Activated CD8-positive, alpha-beta T cell treated with anti-CD3 and anti-CD28 coated beads, Interleukin-2, amount 10 ng/mL, durations not matched to agents 7 days and 5 days (primary cell): ENCODE results near the gene ADAP2. TPM values are rescaled to one million over a fixed set of nuclear protein-coding genes. Genes with fewer than 3 reads are reported as not detected.
A peak's percentile ranks its signal among the peaks of the same experiment; 100 is the strongest.
"Not testable (repeated sequence)": the region's sequence is repeated elsewhere in the genome, so short reads cannot be mapped to it uniquely, and the experiment has no call there.

Experiments
- ATAC-seq: fragments of 150-1000 bp; cut with Tn5 transposase; one replicate; pipeline ENCODE4 v1.10.0; 2021; ENCODE audit warnings: moderate library complexity
- CTCF ChIA-PET: fragments of 350-600 bp; sonication (Branson Sonifier 250); formaldehyde crosslinking; loops from one replicate; lab custom pipeline; 2021; ENCODE audit warnings: antibody characterized with exemption; lab: Charles Lee
- POLR2A ChIA-PET: fragments of 350-600 bp; sonication (Branson Sonifier 250); formaldehyde crosslinking; loops from one replicate; lab custom pipeline; 2021; ENCODE audit warnings: antibody characterized with exemption; lab: Charles Lee
- DNase-seq: peaks from one replicate; pipeline ENCODE4 v3.0.0-alpha.2; 2020
- H3K27ac Mint-ChIP-seq: one replicate; pipeline ENCODE4 v1.8.0; 2021; ENCODE audit warnings: mild to moderate bottlenecking, mixed read lengths
- H3K27me3 Mint-ChIP-seq: one replicate; pipeline ENCODE4 v1.8.0; 2021; ENCODE audit warnings: low read depth, mixed read lengths
- H3K36me3 Mint-ChIP-seq: one replicate; pipeline ENCODE4 v1.8.0; 2021; ENCODE audit warnings: low read depth, mixed read lengths
- H3K4me1 Mint-ChIP-seq: one replicate; pipeline ENCODE4 v1.8.0; 2021; ENCODE audit warnings: low read depth, mixed read lengths
- H3K4me3 Mint-ChIP-seq: one replicate; pipeline ENCODE4 v1.8.0; 2021; ENCODE audit warnings: mild to moderate bottlenecking, mixed read lengths
- H3K9me3 Mint-ChIP-seq: one replicate; pipeline ENCODE4 v1.8.0; 2022; ENCODE audit warnings: mixed read lengths; ENCODE audit not compliant: insufficient read depth
- total RNA-seq, 2 experiments: library from RNA; stranded (reverse); gene quantifications; one replicate each; pipeline ENCODE4 v1.2.3, GENCODE V29; 2021

ADAP2 gene, protein sequence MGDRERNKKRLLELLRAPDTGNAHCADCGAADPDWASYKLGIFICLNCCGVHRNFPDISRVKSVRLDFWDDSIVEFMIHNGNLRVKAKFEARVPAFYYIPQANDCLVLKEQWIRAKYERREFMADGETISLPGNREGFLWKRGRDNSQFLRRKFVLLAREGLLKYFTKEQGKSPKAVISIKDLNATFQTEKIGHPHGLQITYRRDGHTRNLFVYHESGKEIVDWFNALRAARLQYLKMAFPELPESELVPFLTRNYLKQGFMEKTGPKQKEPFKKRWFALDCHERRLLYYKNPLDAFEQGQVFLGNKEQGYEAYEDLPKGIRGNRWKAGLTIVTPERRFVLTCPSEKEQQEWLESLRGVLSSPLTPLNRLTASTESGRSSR
- 1 to 10 TPM in 1 of 2 experiments, under 1 TPM in 1; 0.39 to 1.1 TPM for total RNA-seq

- ATAC-seq: peak; percentile 58
- H3K4me1 Mint-ChIP-seq: peaks cover 14% of the 10 kb centered on the region
- peaks cover 44% of the 10 kb centered on the region for H3K27me3 Mint-ChIP-seq
- H3K36me3 Mint-ChIP-seq: no peaks in the 10 kb centered on the region
- ChIA-PET CTCF (no interaction called here), POLR2A (no interaction called here)
- H3K27ac Mint-ChIP-seq: no peak within 1 kb of the TSS
- H3K9me3 Mint-ChIP-seq: no peaks in the 10 kb centered on the region
- DNase-seq: no peak
- H3K4me3 Mint-ChIP-seq: peak within 1 kb of the TSS; percentile 48
These were observed at the start of gene ADAP2 for GRCh38 chr17:30921544-30922196. Gene ADAP2, plus strand, starts transcription at chr17:30921945. Its CDS starts 70 bp downstream, at chr17:30922015.

DNA sequence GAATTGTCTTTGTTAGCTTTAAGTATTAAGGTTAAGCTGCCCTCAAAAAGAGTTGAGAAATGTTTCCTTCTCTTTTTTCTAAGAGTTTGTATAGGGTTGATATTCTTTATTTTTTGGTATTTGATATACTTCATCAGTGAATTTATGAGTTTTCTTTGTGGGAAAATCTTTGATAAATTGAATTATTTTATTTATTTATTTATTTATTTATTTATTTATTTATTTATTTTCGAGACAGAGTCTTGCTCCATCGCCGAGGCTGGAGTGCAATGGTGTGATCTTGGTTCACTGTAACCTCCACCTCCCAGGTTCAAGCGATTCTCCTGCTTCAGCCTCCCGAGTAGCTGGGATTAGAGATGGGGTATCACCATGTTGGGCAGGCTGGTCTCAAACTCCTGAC is 35.6 kb upstream of the ADAP2 start:
- Mint-ChIP-seq H3K4me1 (no peaks in the 10 kb centered on the region), H3K9me3 (no peaks in the 10 kb centered on the region), H3K27me3 (no peaks in the 10 kb centered on the region), H3K4me3 (no peak overlapping the region), H3K27ac (no peak overlapping the region), H3K36me3 (peaks cover 21% of the 10 kb centered on the region)
- ATAC-seq (no peak), DNase-seq (no peak)
- ChIA-PET CTCF (no interaction called here), POLR2A (interaction anchor here (0.6 to 1.2 kb wide), 2 partner anchors 47 to 100 kb away, joined by 3 read pairs; no protein-coding TSS in a partner anchor)

DNA sequence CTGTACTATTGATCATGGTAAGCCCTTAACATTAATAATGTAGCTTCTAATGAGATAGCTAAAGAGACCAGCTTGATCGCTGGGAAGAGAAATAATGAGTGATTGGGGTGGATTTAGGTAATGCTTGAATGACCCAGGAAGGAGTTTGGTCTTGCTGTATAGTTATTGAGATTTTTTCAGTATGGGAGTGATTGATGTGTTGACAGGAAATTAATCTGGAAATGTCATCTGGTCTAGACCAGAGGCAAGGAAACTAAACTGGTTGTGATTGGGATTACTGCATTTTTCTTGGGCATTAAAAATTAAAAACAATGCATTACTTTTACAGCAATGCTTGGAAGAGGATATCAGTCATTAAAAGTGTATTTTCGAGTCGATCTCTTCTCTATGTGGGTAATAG is 27.5 kb upstream of the ADAP2 start:
- POLR2A ChIA-PET: no interaction called here
- Mint-ChIP-seq H3K27me3 (no peaks in the 10 kb centered on the region), H3K4me1 (no peaks in the 10 kb centered on the region), H3K9me3 (no peaks in the 10 kb centered on the region), H3K36me3 (peaks cover 34% of the 10 kb centered on the region), H3K27ac (peak overlapping the region; percentile 5), H3K4me3 (no peak overlapping the region)
- CTCF ChIA-PET: no interaction called here
- DNase-seq (no peak), ATAC-seq (no peak)

DNA sequence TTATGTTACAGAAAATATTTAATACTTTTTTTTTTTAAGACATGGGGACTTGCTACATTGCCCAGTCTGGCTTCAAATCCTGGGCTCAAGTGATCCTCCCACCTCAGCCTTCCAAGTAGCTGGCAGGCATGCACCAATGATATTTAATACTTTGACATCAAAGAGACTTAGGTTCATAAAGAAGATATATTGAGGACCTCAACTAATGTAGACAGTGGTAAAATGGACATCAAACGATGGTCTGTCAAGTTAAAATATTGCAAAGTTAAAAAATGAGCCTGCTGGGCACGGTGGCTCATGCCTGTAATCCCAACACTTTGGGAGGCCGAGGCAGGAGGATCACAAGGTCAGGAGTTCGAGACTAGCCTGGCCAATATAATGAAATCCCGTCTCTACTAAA is 24.4 kb upstream of the ADAP2 start:
- Mint-ChIP-seq H3K27ac (no peak overlapping the region), H3K4me1 (peaks cover 4% of the 10 kb centered on the region), H3K36me3 (peaks cover 40% of the 10 kb centered on the region), H3K9me3 (no peaks in the 10 kb centered on the region), H3K4me3 (no peak overlapping the region), H3K27me3 (no peaks in the 10 kb centered on the region)
- DNase-seq: no peak
- POLR2A ChIA-PET: no interaction called here
- CTCF ChIA-PET: interaction anchor here (1.2 kb wide), 1 partner anchor 9 kb away, joined by 3 read pairs; no protein-coding TSS in a partner anchor
- ATAC-seq: no peak

DNA sequence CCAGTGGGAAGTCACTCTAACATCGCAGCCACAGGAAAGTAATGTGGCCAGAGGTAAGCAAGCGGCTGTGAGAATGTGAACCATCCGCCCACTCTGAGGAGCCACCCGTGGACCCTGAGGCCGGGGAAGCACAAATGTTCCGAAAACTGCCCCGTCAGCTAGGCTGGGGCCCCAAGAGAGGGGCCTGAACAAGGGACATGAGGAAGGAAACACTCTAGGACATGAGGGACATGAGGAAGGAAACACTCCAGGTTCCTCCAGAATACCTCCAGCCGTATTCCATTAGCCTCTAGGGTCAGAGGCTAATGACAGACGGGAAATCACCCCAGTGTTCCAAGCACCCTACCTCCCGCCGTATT is 16.0 kb upstream of the ADAP2 start:
- no peaks in the 10 kb centered on the region for H3K9me3 Mint-ChIP-seq
- peak; percentile 27 for ATAC-seq
- CTCF ChIA-PET: no interaction called here
- H3K36me3 Mint-ChIP-seq: peaks cover 13% of the 10 kb centered on the region
- DNase-seq: no peak
- peaks cover 34% of the 10 kb centered on the region for H3K4me1 Mint-ChIP-seq
- H3K4me3 Mint-ChIP-seq: peak overlapping the region; percentile 85
- POLR2A ChIA-PET: interaction anchor here (0.6 kb wide), 1 partner anchor 722 kb away, joined by 4 read pairs; no protein-coding TSS in a partner anchor
- H3K27ac Mint-ChIP-seq: peak overlapping the region; percentile 85
- H3K27me3 Mint-ChIP-seq: no peaks in the 10 kb centered on the region

DNA sequence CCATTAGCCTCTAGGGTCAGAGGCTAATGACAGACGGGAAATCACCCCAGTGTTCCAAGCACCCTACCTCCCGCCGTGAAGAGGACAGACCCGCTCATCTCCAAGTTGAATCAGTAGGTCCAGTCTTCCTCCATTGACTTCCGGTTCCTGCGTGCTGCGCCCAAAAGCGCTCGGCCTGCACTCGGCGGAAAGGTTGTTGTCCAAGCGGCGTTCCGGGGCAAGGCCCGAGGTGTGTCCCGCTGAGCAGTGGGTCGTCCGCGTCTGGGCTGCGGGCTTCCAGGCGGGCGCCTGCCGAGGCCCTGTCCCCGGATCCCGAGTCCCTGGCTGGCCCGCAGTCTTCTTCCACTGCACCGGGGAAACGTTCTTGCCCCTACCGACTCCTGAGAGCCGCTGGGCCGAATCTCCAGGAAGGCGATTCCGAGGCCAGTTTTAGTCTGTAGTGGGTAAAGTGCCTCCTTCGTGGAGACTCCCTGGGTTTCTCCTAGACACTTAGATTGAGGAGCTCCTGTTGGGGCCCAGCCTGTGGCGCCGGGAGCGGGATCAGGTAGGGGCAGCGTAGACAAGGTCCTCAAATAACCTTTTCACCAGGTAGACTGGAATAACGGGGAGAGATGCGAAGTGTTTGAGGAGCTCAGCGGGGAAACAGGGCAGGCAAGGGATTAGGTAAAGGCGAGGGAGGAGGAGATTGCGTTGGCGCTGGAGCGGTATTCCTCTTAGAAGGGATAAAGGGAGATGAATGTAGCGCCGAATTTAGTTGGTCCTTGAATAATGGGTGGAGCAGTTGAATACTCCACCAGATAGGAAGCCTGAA is 15.4 kb upstream of the ADAP2 start, which contains the start of gene TEFM:
Gene TEFM, minus strand, starts transcription at position 138 of the 811 bp plus-strand sequence. Its CDS starts 40 bp downstream, at position 98.
- peaks cover 34% of the 10 kb centered on the region for H3K4me1 Mint-ChIP-seq
- POLR2A ChIA-PET: interaction anchor here (0.6 to 1.1 kb wide), 6 partner anchors 9 to 722 kb away, joined by 3 to 5 read pairs (median 4); partner anchors contain the start of genes EVI2B and RNF135
- peak; percentile 99 for ATAC-seq

DNA sequence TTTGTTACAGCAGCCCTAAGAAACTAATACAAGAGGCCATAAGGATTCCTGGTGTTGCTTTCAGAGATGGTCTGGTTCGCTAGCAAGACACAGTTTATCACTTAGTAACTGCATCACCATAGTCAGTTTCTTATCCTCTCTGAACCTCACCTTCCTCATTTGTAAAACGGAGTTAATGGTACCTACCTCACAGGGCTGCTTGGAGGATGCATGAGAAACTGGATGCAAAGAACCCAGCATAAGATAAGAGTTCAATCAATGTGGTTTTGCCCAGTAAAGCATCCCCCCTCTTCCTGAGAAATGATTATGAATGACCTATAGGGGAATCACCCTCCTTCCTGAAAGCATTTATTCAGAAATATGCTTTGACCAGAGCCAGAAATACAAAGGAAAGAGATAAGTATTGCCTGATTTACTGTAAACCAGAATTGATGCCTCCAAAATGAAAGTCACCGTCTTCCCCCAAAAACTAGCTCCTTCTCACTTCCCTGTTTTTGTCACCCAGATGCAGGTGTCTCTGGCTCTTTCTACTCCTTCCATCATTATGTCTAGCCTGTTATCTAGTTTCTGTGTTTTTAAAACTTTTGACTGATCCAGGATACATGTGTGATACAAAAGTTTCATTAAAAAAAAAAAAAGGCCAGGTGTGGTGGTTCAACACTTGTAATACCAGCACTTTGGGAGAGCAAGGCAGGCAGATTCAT is 12.9 kb upstream of the ADAP2 start:
- ATAC-seq (no peak), DNase-seq (no peak)
- ChIA-PET CTCF (no interaction called here), POLR2A (no interaction called here)
- H3K4me3 Mint-ChIP-seq: no peak overlapping the region
- peaks cover 27% of the 10 kb centered on the region for H3K4me1 Mint-ChIP-seq
- H3K27me3 Mint-ChIP-seq: no peaks in the 10 kb centered on the region
- H3K27ac Mint-ChIP-seq: no peak overlapping the region
- H3K9me3 Mint-ChIP-seq: no peaks in the 10 kb centered on the region
- peaks cover 2% of the 10 kb centered on the region for H3K36me3 Mint-ChIP-seq

More for the DNA sequence above, 15.4 kb upstream of the ADAP2 start, which contains the start of gene TEFM:
- peak within 1 kb of the TSS; percentile 85 for H3K4me3 Mint-ChIP-seq
- H3K9me3 Mint-ChIP-seq: no peaks in the 10 kb centered on the region
- H3K27ac Mint-ChIP-seq: peak within 1 kb of the TSS; percentile 85
- H3K36me3 Mint-ChIP-seq: peaks cover 13% of the 10 kb centered on the region
- DNase-seq: peak; percentile 92
- H3K27me3 Mint-ChIP-seq: no peaks in the 10 kb centered on the region
- CTCF ChIA-PET: interaction anchor here (0.9 to 1.0 kb wide), 2 partner anchors 8 to 309 kb away, joined by 3 to 4 read pairs; no protein-coding TSS in a partner anchor

GRCh38 chr17:30910151-30910550 is 11.6 kb upstream of the ADAP2 start:
- DNase-seq, H3K27ac Mint-ChIP-seq, H3K36me3 Mint-ChIP-seq, CTCF ChIA-PET, H3K9me3 Mint-ChIP-seq, POLR2A ChIA-PET, ATAC-seq, H3K4me3 Mint-ChIP-seq, H3K27me3 Mint-ChIP-seq: not testable (repeated sequence)
- peaks cover 23% of the 10 kb centered on the region for H3K4me1 Mint-ChIP-seq

GRCh38 chr17:30913955-30914354 is 7.8 kb upstream of the ADAP2 start:
- CTCF ChIA-PET: no interaction called here
- Mint-ChIP-seq H3K27me3 (peaks cover 9% of the 10 kb centered on the region), H3K4me3 (no peak overlapping the region), H3K36me3 (no peaks in the 10 kb centered on the region), H3K4me1 (peaks cover 2% of the 10 kb centered on the region), H3K9me3 (no peaks in the 10 kb centered on the region), H3K27ac (no peak overlapping the region)
- no peak for ATAC-seq
- no peak for DNase-seq
- POLR2A ChIA-PET: no interaction called here

DNA sequence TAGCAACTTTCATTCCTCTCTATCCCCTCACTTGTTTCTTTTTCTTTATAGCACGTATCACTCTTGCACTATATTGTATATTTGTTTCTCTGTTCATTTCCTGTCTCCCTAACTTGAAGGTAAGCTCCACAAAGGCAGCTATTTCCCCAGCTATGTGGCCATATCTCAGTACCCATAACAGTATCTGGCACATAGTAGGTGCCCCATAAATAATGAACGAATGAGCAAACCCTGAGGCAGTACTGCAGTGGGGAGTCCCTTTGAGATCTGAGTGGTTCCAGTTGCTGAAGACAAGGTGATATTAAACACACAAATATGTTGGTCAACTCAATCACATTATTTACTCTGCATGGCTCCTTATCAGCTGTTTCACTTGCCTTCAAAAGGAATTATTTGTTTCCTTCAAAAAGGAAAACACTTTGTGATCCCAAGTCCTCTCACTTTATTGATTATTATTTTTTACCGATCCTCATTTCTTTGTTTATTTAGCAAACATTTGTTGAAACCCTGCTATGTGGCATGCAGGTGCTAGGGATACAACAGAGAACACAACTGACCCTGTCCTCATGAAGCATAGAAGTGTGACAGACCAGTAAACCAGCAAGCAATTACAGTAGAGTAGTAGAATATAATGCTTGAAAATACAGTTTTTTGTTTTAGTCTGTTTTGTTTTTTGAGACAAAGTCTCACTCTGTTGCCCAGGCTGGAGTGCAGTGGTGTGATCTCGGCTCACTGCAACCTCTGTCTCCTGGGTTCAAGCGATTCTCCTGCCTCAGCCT is 5.7 kb upstream of the ADAP2 start:
- POLR2A ChIA-PET: no interaction called here
- no peak for ATAC-seq
- CTCF ChIA-PET: interaction anchor here (0.8 to 1.6 kb wide), 4 partner anchors 153 to 301 kb away, joined by 3 to 4 read pairs (median 3); no protein-coding TSS in a partner anchor
- Mint-ChIP-seq H3K27ac (no peak overlapping the region), H3K4me3 (no peak overlapping the region), H3K9me3 (no peaks in the 10 kb centered on the region), H3K27me3 (peaks cover 19% of the 10 kb centered on the region), H3K36me3 (no peaks in the 10 kb centered on the region), H3K4me1 (no peaks in the 10 kb centered on the region)
- DNase-seq: no peak
